HepG2 (cell line): ENCODE measurements around the gene HLA-DRA. TPM values are rescaled to one million over a fixed set of nuclear protein-coding genes. Genes with fewer than 3 reads are reported as not detected.

Experiments
- BATF2 ChIP-seq: sonication (generic); formaldehyde crosslinking; IDR thresholded peaks from 2 replicates; pipeline ENCODE4 v1.8.0; 2022; ENCODE audit warnings: mild to moderate bottlenecking, missing genetic modification reagents, moderate library complexity
- CBX2 ChIP-seq, 2 experiments: fragments of 200-600 bp in 1 of 2; sonication (generic); formaldehyde crosslinking in 1 of 2; IDR thresholded peaks; 2 replicates each; pipeline versions ENCODE4 v1.7.0 to v1.8.1; 2018 to 2022; ENCODE audit warnings: low read depth in 2 of 2, low read length in 1 of 2, mild to moderate bottlenecking in 1 of 2, missing genetic modification reagents in 1 of 2
- DMTF1 ChIP-seq: sonication (generic); formaldehyde crosslinking; IDR thresholded peaks from 2 replicates; pipeline ENCODE4 v1.4.0; 2020; ENCODE audit warnings: mild to moderate bottlenecking, missing genetic modification reagents
- ETS1 ChIP-seq: sonication (generic); formaldehyde crosslinking; IDR thresholded peaks from 2 replicates; pipeline ENCODE4 v1.4.0; 2020; ENCODE audit warnings: missing genetic modification reagents
- HINFP ChIP-seq: sonication (generic); formaldehyde crosslinking; IDR thresholded peaks from 2 replicates; pipeline ENCODE4 v1.4.0; 2020; ENCODE audit warnings: low read depth, mild to moderate bottlenecking, missing genetic modification reagents
- KAT8 ChIP-seq: IDR thresholded peaks from 2 replicates; pipeline ENCODE4 v1.6.1; 2016; ENCODE audit warnings: missing genetic modification reagents, missing compliant biosample characterization
- SRY ChIP-seq: sonication (generic); formaldehyde crosslinking; IDR thresholded peaks from 2 replicates; pipeline ENCODE4 v1.8.0; 2022; ENCODE audit warnings: mild to moderate bottlenecking, missing genetic modification reagents
- YEATS4 ChIP-seq: sonication (generic); formaldehyde crosslinking; IDR thresholded peaks from 2 replicates; pipeline ENCODE4 v1.4.0; 2020; ENCODE audit warnings: missing genetic modification reagents, borderline replicate concordance
- ZFP82 ChIP-seq: sonication (generic); formaldehyde crosslinking; IDR thresholded peaks from 2 replicates; pipeline ENCODE4 v1.5.1; 2020; ENCODE audit warnings: mild to moderate bottlenecking, missing genetic modification reagents, borderline replicate concordance
- ZNF224 ChIP-seq: sonication (generic); formaldehyde crosslinking; IDR thresholded peaks from 2 replicates; pipeline ENCODE4 v1.5.0; 2020; ENCODE audit warnings: mild to moderate bottlenecking, missing genetic modification reagents
- ZNF605 ChIP-seq: sonication (generic); formaldehyde crosslinking; IDR thresholded peaks from 2 replicates; pipeline ENCODE4 v1.8.0; 2022; ENCODE audit warnings: mild to moderate bottlenecking, missing genetic modification reagents
- ZNF660 ChIP-seq: sonication (generic); formaldehyde crosslinking; IDR thresholded peaks from 2 replicates; pipeline ENCODE4 v1.5.1; 2020; ENCODE audit warnings: mild to moderate bottlenecking, low read depth, missing genetic modification reagents, borderline replicate concordance
- ZNF720 ChIP-seq: sonication (generic); formaldehyde crosslinking; IDR thresholded peaks from 2 replicates; pipeline ENCODE4 v1.4.0; 2020; ENCODE audit warnings: missing genetic modification reagents
- ZNF800 ChIP-seq: sonication (generic); formaldehyde crosslinking; IDR thresholded peaks from 2 replicates; pipeline ENCODE4 v1.4.0; 2020; ENCODE audit warnings: missing genetic modification reagents
- ZNF83 ChIP-seq: sonication (generic); formaldehyde crosslinking; IDR thresholded peaks from 2 replicates; pipeline ENCODE4 v1.4.0; 2020; ENCODE audit warnings: missing genetic modification reagents, mild to moderate bottlenecking, borderline replicate concordance
- ZSCAN9 ChIP-seq: IDR thresholded peaks from 2 replicates; pipeline ENCODE4 v1.6.1; 2016; ENCODE audit warnings: borderline replicate concordance
- polyA plus RNA-seq, 8 experiments: library from polyadenylated mRNA; depleted of rRNA in 3 of 8; stranded (reverse) in 7 of 8; unstranded in 1 of 8; fragments of >200 nt; fragmentation: Illumina TruSeq in 4 of 8; extraction: Trizol in 4 of 8; gene quantifications; 2 replicates each; pipeline versions ENCODE4 v1.2.1 to v1.2.3, GENCODE V29; 2011 to 2016; ENCODE audit warnings: low read depth in 4 of 8, missing spikeins in 1 of 8, mixed read lengths in 1 of 8; ENCODE audit not compliant: insufficient read depth in 1 of 8
- total RNA-seq, 5 experiments: library from RNA; depleted of rRNA; stranded (reverse); fragments of >200 nt; fragmentation: Illumina TruSeq; extraction: Trizol; gene quantifications; 2 replicates each; pipeline ENCODE4 v1.2.3, GENCODE V29; 2016; ENCODE audit warnings: low read depth in 1 of 5

HLA-DRA gene
- total and polyA plus RNA-seq, 2 of the 13 experiments (the other 11 are each of a cell fraction or from before 2014, with no cell fraction given): not detected

- no peak for TF ChIP-seq SRY
- TF ChIP-seq ETS1: no peak
- TF ChIP-seq ZFP82: no peak
- no peak for TF ChIP-seq BATF2
- no peak for TF ChIP-seq ZNF720 (CRISPR knock-in tag)
- TF ChIP-seq CBX2 (IDR thresholded peaks at IDR 0.05; ENCODE audit: low read depth, low read length): peak; percentile 50; the same call in 1 of the 2 replicates
- TF ChIP-seq CBX2 (CRISPR knock-in tag; IDR thresholded peaks at IDR 0.05; ENCODE audit: low read depth): no peak
- no peak for TF ChIP-seq YEATS4 (CRISPR knock-in tag)
- TF ChIP-seq KAT8 (CRISPR knock-in tag): peak; percentile 28; the same call in 1 of the 2 replicates
- TF ChIP-seq ZSCAN9: 0 out of 2 replicates have a peak, but pooled peaks have one; percentile 23
- no peak for TF ChIP-seq ZNF800
- no peak for TF ChIP-seq ZNF224 (CRISPR knock-in tag)
- TF ChIP-seq ZNF83 (CRISPR knock-in tag): no peak
- no peak for TF ChIP-seq DMTF1
- TF ChIP-seq HINFP (CRISPR knock-in tag): no peak
- no peak for TF ChIP-seq ZNF660
- TF ChIP-seq ZNF605 (CRISPR knock-in tag): no peak
- TF ChIP-seq, all 625 proteins: peak for 18
These were observed 24.1 kb upstream of the HLA-DRA start (continued) for GRCh38 chr6:32415521-32416019.
